DMS 273 treated with DMSO at 0.1 percent for 48 hours (cell line): ENCODE results near the gene MARK4.
A peak's percentile ranks its signal among the peaks of the same experiment; 100 is the strongest.
"Not testable (repeated sequence)": the region's sequence is repeated elsewhere in the genome, so short reads cannot be mapped to it uniquely, and the experiment has no call there.

ENCODE experiments used
- DNase-seq: peaks from one replicate; lab custom pipeline; 2025; lab: John Stamatoyannopoulos, UW

MARK4 gene

DNA sequence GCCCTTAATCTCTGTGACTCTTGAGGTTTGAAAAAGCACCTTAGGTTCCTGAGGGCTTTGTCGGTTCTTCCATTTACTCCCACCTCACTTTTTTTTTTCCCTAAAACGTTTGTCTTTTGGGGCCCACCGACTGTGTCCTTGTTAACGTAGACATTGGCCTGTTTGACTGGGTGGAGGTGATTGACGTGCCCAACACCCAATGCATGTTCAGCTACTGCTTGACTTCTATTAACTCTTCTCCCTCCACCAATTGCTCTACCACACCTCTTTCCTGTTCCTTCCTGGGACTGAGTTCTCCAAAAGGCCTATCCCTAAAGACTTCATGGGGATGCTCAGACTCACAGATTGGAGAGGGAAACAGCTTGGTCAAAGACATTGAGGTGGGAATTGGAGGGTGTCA lies 54.4 kb downstream of the MARK4 start:
- no peak for DNase-seq

DNA sequence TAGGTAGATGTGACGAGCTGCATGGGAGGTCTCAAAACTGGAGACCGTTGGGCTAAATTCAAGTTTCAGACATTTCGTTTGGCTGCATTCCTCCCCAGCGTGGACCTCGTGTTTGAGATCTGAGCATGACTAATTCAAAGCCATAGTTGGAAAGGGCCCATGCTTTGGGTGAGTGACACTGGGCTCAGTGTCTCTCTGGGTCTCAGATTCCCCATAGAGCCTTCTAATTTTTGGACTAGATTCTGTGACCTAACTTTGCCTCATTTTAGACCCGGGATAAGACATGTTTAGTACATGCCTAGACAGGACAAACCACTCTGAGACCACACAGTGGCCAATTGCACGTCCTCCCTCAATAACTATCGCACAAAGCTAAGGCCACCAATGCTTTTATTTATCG lies 55.0 kb downstream of the MARK4 start:
- DNase-seq: no peak

DNA sequence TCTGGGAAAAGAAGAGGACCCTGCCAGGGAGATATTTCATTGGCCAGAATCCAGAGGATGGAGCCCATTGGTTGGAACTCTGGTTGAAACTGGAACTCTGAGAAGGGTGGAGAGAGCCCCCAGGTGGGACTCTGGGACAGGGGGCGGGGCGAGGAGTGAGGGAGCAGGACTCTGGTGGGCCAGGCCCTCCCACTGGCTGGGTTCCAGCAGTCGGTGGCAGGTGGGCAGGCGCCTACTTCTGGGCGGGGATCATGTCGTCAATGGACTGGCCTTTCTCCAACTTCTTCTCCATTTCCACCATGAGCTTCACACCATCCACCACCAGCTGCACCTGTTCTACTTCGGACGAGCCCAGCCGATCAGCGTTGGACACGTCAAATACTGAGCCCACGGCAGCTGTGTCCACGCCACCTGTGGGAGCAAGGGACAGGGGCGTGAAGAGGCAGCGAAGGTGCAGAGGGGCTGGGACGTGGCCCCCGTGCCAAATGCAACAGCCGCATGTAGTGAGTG lies 55.5 kb downstream of the MARK4 start:
- DNase-seq: peak; percentile 45

DNA sequence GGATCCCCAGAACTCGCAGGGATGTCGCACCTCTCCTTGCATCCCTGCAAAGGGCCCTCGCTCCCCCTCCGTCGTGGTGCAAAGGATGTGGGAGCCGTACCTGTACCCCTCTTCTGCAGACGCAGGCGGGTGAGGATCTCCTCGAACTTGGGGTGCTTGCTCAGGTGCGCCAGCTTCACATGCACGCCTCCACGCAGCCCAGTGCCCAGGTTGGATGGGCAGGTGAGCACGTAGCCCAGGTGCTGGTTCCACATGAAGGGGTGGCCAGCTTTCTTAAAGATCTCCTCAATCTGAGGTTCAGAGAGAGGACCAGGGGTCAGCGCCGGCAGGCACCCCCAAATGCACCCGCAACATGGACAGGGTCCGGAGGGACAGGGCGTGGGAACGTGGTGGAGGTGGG lies 56.3 kb downstream of the MARK4 start:
- DNase-seq: no peak

DNA sequence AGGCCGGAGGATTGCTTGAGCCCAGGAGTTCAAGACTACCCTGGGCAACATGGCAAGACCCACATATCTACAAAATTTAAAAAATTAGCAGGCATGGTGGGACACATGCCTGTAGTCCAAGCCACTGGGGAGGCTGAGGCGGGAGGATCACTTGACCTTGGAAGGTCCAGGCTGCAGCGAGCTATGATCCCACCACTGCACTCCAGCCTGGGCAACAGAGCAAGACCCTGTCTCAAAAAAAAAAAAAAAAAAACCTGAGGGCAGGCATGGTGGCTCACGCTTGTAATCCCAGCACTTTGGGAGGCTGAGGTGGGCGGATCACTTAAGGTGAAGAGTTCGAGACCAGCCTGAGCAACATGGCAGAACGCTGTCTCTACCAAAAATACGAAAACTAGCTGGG lies 58.3 kb downstream of the MARK4 start:
- DNase-seq: not testable (repeated sequence)

DNA sequence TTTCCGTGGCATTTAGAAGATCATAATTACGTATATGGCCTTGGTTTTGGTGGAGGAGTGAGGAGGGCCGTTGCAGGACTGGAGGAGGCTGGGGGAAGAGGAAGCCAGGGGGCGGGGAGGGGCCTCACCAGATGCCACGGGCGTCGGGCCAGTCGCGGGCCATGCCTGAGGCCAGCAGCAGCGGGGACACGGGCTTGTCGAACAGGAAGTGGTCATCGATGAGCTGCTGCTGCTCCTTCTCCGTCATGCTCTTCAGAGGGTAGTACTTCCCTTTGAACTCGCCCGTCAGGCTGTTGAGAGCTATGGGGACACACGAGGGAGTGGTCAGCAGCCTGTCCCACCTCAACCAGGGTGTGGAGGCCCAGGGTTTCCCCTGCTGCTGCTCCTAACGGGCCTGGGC lies 60.5 kb downstream of the MARK4 start:
- no peak for DNase-seq

DNA sequence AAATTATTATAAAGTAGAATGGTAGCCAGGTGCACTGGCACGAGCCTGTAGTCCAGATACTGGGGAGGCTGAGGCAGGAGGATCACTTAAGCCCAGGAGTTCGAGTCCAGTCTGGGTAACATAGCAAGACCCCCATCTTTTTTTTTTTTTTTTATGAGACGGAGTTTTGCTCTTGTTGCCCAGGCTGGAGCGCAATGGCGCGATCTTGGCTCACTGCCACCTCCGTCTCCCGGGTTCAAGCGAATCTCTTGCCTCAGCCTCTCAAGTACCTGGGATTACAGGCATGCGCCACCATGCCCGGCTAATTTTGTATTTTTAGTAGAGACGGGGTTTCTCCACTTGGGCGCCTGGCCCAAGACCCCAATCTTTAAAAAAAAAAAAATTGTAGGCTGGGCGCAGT lies 61.2 kb downstream of the MARK4 start:
- not testable (repeated sequence) for DNase-seq

DNA sequence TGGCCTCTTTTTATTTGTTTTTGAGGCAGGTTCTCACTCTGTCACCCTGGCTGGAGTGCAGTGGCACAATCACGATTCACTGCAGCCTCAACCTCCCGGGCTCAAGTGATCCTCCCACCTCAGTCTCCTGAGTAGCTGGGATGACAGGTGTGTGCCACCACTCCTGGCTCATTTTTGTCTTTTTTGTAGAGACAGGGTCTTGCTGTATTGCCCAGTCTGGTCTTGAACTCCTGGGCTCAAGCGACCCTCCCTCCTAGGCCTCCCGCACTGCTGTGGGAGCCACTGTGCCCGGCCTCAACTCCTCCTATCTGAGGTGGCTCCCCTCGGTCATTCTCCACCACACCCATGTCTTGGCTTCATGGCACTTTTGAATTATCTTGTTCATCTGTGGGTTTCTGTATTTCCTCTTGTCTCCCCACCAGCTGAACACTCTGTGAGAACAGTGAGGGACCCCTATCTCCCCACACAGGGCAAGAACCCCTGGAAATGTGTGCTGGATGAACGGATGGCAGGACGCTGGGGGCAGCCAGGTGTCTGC lies 63.7 kb downstream of the MARK4 start:
- no peak for DNase-seq

DNA sequence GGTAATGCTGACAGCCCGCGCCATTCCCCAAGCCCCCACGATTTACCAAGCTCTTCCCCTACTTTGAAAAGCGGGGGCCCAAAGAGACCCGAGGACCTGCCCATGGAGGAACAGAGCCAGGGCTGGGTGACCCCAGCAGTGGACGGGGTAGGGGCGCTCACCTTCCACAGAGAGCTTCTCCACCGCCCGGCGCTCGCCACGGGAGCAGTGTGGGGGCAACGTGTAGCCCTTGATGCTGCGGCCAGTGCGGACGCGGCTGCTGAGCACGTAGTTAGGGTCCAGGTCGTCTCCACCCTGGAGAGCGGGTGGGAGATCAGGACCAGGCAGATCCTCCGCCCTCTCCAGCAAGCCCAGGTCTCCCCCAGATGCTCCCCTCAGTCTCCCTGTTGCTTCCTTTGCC lies 64.2 kb downstream of the MARK4 start:
- DNase-seq: no peak

DNA sequence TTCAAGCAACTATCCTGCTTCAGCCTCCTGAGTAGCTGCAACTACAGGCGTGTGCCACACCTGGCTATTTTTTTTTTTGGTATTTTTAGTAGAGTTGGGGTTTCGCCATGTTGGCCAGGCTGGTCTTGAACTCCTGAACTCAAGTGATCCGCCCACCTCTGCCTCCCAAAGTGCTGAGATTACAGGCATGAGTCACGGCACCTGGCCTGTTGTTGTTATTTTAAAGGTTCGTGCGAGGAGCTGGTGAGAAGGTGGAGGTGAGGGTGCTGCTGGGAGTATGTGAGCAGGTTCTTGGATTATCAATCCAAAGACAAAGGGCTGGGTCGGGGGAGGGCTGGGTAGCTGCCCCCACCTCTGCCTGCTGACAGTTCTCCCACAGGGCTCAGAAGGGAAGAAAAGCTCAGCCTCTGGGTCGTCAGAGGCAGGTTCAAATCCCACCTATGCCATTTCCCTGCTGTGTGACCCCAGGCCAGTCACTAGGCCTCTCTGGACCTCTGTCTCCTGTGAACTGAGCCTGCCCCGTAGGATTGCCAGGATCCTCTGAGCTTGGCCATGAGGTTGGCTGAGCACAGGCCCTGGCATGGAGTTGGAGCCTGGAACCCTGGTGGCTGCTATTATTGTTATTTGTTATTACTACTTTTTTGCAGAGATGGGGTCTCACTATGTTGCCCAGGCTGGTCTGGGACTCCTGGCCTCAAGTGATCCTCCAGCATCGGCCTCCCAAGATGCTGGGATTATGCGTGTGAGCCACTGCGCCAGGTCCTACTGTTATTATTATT lies 70.1 kb downstream of the MARK4 start:
- no peak for DNase-seq

DNA sequence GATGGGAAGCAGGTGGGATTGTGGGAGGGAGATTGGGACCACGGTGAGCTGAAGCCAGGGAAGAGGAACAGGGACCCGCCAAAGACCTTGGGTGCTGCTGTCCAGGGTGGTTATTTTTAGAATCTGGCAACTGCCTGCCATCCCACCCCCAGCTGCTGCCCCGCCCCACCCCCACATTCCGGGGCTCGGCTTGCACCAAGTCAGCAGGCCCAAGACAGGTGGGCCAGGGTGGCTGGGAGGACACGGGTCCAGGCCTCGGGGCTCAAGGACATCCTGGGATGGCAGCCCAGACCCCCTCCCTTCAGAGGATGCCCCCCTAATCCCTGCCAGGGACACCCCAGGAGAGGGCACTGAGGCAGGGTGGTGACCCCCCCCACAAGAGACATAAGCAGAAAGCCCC lies 70.8 kb downstream of the MARK4 start:
- DNase-seq: no peak

DNA sequence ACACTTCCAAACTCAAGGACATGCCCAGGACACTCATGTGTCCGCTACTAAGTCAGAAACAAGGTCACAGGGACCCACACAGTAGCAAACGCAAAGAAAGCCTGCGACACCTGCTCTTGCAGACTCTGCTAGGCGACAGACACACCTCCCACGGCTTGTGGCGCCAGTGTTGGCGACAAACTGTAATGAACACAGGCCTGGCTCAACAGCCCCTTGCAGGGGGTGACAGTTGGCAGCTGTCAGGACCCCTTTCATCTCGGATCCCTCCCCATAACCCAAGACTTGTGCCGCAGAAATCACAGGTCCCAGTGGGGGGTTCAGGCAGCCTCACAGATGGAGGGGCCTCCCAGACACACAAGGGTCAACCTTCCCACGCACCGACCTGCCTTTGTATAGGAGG lies 71.2 kb downstream of the MARK4 start:
- no peak for DNase-seq

DNA sequence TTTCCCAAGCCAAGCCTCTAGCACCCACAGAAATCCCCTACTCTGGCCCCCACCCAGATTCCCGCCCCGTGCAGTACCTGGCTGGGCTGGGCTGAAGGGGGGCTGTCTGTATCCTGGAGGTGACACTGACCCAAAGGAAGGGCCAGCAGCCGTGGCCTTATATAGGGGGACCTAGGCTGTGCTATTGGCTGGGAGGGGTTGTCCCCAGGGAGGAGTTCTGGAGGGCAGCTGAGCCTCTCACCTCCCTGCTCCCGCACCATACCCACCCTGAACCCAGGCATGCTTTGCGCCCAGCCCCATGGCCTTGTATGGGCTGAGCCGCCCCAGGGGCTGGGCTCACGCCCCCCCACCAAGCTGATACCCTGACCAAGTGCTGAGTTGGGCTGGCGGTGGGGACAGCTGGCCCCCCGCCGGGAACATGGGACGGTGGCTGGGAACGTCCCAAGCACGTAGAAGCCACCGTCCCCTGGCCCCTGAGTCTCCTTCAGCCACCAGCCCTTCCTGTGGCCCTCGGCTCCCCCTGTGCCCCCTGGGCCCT lies 71.7 kb downstream of the MARK4 start, which contains the start of gene CKM:
CKM (minus strand) TSS at position 132 of the 538 bp plus-strand sequence. CDS start 3,162 bp downstream, outside the sequence.
- DNase-seq: no peak

DNA sequence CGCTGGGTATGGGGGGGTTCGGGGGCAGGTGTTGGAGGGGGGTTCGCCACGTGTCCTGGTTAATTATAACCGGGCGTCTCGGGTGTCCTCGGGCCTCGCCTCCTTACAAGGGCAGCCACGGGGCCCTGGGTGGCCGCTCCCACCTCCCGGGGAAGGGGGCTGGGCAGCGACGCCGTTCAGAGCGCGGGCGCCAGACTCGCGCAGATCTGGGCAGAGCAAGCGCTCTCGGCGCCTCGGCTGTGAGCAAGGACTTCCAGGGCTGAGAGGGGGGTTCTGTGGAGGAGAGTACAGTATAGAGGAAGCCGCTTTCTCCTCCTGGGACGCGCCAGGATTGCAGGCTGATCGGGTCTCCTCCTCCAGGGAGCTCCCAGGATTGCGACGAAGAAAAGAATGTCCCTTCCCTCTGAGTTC lies 72.6 kb downstream of the MARK4 start:
- DNase-seq: no peak

DNA sequence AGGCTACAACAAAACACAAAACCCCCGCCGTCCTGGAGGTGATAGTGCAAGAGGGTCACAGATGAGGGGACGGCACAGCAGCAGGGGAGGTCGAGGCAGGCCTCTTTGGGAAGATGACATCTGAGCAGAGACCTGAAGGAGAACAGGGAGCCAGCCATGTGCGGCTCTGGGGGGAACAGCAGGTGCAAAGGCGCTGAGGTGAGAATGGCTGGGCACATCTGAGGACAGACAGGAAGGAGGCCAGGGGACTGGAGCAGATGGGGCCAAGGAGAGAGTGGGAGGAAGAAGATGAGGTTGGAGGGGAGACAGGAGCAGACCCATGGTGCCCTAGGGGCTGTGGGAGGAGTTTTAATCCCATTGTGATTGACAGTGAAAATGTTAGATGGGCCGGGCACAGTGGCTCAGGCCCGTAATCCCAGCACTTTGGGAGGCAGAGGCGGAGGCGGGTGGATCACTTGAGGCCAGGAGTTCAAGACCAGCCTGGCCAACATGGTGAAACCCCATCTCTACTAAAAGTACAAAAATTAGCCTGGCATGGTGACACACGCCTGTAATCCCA lies 73.4 kb downstream of the MARK4 start:
- DNase-seq: no peak

DNA sequence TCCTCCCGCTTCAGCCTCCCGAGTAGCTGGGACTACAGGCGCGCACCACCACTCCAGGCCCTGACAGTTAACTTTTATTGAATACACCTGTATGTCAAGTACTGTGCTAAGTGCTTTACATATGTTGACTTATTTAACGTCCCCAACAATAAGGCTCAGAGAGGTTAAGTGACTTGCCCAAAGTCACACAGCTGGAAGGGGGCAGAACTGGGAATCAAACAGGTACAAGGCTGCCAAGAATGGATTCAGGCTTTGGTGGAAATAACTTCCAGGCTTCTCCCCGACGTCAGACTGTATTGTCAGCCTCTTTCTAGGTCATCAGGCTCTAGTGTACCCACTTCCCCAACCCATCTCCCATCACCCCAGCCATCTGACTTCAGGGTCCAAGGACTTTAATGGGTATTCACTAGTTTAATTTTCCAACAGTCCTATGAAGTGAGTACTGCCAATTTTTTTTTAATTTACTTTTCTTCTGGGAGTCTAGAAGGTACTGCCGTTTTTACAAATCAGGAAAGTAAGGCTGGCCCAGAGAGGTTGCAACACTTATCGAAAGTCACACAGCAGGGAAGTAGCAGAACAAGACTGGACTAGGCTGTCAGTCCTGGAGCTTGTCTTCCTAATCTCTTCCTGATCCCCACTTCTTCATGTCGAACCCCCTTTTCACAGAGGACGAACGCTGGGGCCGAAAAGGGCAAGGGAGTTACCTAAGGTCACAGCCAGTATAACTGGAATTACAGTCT lies 76.5 kb downstream of the MARK4 start:
- DNase-seq: no peak

DNA sequence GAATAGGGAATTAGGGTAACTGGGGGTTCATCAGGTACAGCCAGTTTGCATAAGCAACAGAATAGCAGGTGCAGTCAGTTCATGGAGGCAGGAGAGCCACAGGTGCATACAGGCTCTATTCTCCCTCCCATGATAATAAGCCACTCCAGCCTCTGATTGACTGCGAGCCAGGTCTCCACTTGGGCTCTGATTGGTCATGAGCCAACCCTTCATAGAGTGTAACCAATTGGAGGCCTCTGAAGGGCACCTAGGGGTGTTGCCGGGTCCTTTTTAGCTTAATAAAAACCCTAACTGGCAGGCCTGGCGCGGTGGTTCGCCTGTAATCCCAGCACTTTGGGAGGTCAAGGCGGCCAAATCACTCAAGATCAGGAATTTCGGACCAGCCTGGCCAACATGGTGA lies 80.3 kb downstream of the MARK4 start:
- DNase-seq: no peak

DNA sequence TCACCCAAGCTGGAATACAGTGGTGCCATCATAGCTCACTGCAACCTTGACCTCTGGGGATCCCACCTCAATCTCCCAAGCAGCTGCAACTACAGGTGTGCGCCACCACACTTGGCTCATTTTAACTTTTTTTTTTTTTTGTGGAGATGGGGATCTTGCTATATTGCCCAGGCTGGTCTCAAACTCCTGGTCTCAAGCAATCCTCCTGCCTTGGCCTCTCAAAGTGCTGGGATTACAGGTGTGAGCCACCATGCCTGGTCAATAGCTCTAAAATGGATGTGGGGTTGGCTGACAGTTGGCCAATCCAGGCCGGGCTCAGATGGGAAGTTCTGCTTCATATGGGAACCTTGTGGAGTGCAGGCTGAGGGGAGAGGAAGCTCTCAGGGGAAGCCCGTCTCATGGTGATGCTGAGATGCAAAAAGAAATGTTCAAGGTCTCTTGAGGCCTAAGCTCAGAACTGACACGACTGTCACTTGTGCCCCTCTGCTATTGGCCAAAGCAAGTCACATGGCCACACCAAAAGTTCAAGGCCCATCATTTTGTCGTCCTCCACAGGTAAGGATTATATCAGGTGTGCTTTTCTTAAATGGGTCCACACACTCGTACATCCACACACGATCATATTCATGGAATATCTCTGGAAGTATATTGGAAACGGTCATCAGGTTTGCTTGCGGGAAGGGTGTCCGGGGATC lies 82.7 kb downstream of the MARK4 start:
- DNase-seq: no peak

DNA sequence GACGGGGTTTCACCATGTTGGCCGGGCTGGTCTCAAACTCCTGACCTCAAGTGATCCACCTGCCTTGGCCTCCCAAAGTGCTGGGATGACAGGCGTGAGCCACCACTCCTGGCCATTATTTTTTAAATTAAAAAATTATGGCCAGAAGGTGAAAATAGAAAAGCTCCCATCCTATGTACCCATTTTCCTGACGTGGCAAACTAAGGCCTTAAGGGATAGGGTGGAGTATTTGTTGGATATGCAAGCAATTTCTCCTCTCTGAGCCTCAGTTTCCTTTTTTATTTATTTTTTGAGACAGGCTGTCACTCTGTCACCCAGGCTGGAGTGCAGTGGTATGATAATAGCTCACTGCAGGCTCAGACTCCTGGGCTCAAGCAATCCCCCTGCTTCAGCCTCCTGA lies 83.8 kb downstream of the MARK4 start:
- DNase-seq: not testable (repeated sequence)

DNA sequence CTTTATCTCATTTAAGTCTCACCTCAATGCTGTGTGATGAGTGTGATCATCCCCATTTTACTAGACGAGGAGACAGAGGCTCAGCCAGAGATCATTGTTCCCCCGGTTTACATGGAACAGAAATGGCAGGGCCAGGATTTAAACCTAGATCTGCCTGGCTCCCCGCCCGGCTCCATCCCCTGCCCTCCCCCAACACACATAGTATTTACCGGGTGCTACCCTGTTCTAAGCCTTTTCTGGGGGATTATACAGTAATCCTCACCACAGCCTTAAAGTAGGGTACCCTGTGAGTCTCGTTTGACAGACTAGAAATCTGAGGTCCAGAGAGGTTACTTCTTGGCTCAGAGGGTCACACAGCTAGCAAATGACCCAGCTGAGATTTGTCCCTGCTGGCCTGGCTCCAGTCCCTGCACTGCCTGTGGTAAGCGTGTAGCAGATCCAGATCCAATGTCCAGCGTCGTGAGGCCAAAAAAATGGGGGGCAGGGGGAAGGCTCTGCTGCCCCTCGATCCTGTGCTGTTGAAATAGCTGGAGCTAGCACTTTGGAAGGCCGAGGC lies 85.7 kb downstream of the MARK4 start:
- no peak for DNase-seq

DNA sequence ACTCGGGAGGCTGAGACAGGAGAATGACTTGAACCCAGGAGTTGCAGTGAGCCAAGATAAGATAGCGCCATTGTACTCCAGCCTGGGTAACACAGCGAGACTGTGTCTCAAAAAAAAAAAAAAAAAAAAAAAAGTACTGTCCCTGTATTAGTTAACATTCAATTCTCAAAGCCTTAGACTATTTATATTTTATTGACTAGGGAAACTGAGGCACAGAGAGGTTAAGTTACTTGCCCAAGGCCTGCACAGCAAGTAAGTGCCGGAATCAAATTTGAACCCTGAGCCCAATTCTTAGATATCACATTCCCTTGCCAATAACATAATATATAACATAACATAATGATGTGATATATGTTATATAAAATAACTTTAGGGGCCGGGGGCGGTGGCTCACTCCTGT lies 88.6 kb downstream of the MARK4 start:
- DNase-seq: no peak
